ENCODE results near the gene RNGTT. TPM values are rescaled to one million over a fixed set of nuclear protein-coding genes. Genes with fewer than 3 reads are reported as not detected.
"Not testable (repeated sequence)": the region's sequence is repeated elsewhere in the genome, so short reads cannot be mapped to it uniquely, and the experiment has no call there.

RNGTT gene
- polyA plus RNA-seq, 2 donors = 3.9 to 5.2 TPM

GRCh38 chr6:88992741-88993552, 29.5 kb upstream of the RNGTT start:
- Histone ChIP-seq H3K36me3 (ENCODE audit: control insufficient read depth in 2 of 2, insufficient read depth in 2 of 2, low read length in 1 of 2) (no peaks in the 10 kb centered on the region), H3K9me3 (ENCODE audit: control insufficient read depth in 2 of 2, insufficient read depth in 1 of 2, low read depth in 1 of 2, low read length in 1 of 2) (no peaks in the 10 kb centered on the region), H3K4me3 (ENCODE audit: low read depth in 1 of 2, low read length in 2 of 2) (no peak overlapping the region), H3K4me1 (ENCODE audit: control insufficient read depth in 2 of 2, insufficient read depth in 2 of 2, low read length in 1 of 2) (no peaks in the 10 kb centered on the region), H3K27me3 (ENCODE audit: control insufficient read depth in 1 of 2, insufficient read depth in 2 of 2, low read length in 2 of 2) (no peaks in the 10 kb centered on the region), H3K27ac (ENCODE audit: low read depth in 2 of 2, low read length in 1 of 2) (no peak overlapping the region)
- 91 to 100% methylated on average over 1 of the region's 1 CpG for WGBS, 2 donors

- Histone ChIP-seq H3K27me3 (ENCODE audit: control insufficient read depth in 1 of 2, insufficient read depth in 2 of 2, low read length in 2 of 2) (no peaks in the 10 kb centered on the region), H3K9me3 (ENCODE audit: control insufficient read depth in 2 of 2, insufficient read depth in 1 of 2, low read depth in 1 of 2, low read length in 1 of 2) (no peaks in the 10 kb centered on the region), H3K4me3 (ENCODE audit: low read depth in 1 of 2, low read length in 2 of 2) (no peak overlapping the region), H3K27ac (ENCODE audit: low read depth in 2 of 2, low read length in 1 of 2) (no peak overlapping the region), H3K36me3 (ENCODE audit: control insufficient read depth in 2 of 2, insufficient read depth in 2 of 2, low read length in 1 of 2) (no peaks in the 10 kb centered on the region), H3K4me1 (ENCODE audit: control insufficient read depth in 2 of 2, insufficient read depth in 2 of 2, low read length in 1 of 2) (no peaks in the 10 kb centered on the region)
- 44 to 54% methylated on average over 1 of the region's 1 CpG for WGBS, 2 donors
These were observed 25.8 kb upstream of the RNGTT start for GRCh38 chr6:88989215-88989614.

- Histone ChIP-seq H3K9me3 (ENCODE audit: control insufficient read depth in 2 of 2, insufficient read depth in 1 of 2, low read depth in 1 of 2, low read length in 1 of 2) (no peaks in the 10 kb centered on the region), H3K27me3 (ENCODE audit: control insufficient read depth in 1 of 2, insufficient read depth in 2 of 2, low read length in 2 of 2) (no peaks in the 10 kb centered on the region), H3K4me3 (ENCODE audit: low read depth in 1 of 2, low read length in 2 of 2) (no peak overlapping the region), H3K36me3 (ENCODE audit: control insufficient read depth in 2 of 2, insufficient read depth in 2 of 2, low read length in 1 of 2) (no peaks in the 10 kb centered on the region), H3K4me1 (ENCODE audit: control insufficient read depth in 2 of 2, insufficient read depth in 2 of 2, low read length in 1 of 2) (no peaks in the 10 kb centered on the region), H3K27ac (ENCODE audit: low read depth in 2 of 2, low read length in 1 of 2) (no peak overlapping the region)
- WGBS, 2 donors = 64 to 71% methylated on average over 2 of the region's 2 CpGs
These were observed 24.5 kb upstream of the RNGTT start for GRCh38 chr6:88987922-88988321.

GRCh38 chr6:88985901-88986300, 22.5 kb upstream of the RNGTT start:
- Histone ChIP-seq H3K4me3 (ENCODE audit: low read depth in 1 of 2, low read length in 2 of 2) (no peak overlapping the region), H3K4me1 (ENCODE audit: control insufficient read depth in 2 of 2, insufficient read depth in 2 of 2, low read length in 1 of 2) (no peaks in the 10 kb centered on the region), H3K9me3 (ENCODE audit: control insufficient read depth in 2 of 2, insufficient read depth in 1 of 2, low read depth in 1 of 2, low read length in 1 of 2) (no peaks in the 10 kb centered on the region), H3K36me3 (ENCODE audit: control insufficient read depth in 2 of 2, insufficient read depth in 2 of 2, low read length in 1 of 2) (no peaks in the 10 kb centered on the region), H3K27ac (ENCODE audit: low read depth in 2 of 2, low read length in 1 of 2) (no peak overlapping the region), H3K27me3 (ENCODE audit: control insufficient read depth in 1 of 2, insufficient read depth in 2 of 2, low read length in 2 of 2) (no peaks in the 10 kb centered on the region)

- Histone ChIP-seq H3K36me3 (ENCODE audit: control insufficient read depth in 2 of 2, insufficient read depth in 2 of 2, low read length in 1 of 2) (no peaks in the 10 kb centered on the region), H3K4me1 (ENCODE audit: control insufficient read depth in 2 of 2, insufficient read depth in 2 of 2, low read length in 1 of 2) (no peaks in the 10 kb centered on the region), H3K27me3 (ENCODE audit: control insufficient read depth in 1 of 2, insufficient read depth in 2 of 2, low read length in 2 of 2) (no peaks in the 10 kb centered on the region), H3K27ac (ENCODE audit: low read depth in 2 of 2, low read length in 1 of 2) (peak overlapping the region in 1 of 2 donors; percentile 28), H3K9me3 (ENCODE audit: control insufficient read depth in 2 of 2, insufficient read depth in 1 of 2, low read depth in 1 of 2, low read length in 1 of 2) (no peaks in the 10 kb centered on the region), H3K4me3 (ENCODE audit: low read depth in 1 of 2, low read length in 2 of 2) (no peak overlapping the region)
- WGBS, 2 donors = 87 to 92% methylated on average over 5 of the region's 5 CpGs
These were observed 21.2 kb upstream of the RNGTT start for GRCh38 chr6:88984606-88985005.

GRCh38 chr6:88984152-88984551, 20.7 kb upstream of the RNGTT start:
- no peak overlapping the region for H3K27ac ChIP-seq (ENCODE audit: low read depth in 2 of 2, low read length in 1 of 2)
- H3K27me3 ChIP-seq (ENCODE audit: control insufficient read depth in 1 of 2, insufficient read depth in 2 of 2, low read length in 2 of 2) = no peaks in the 10 kb centered on the region
- no peaks in the 10 kb centered on the region for H3K9me3 ChIP-seq (ENCODE audit: control insufficient read depth in 2 of 2, insufficient read depth in 1 of 2, low read depth in 1 of 2, low read length in 1 of 2)
- no peaks in the 10 kb centered on the region for H3K36me3 ChIP-seq (ENCODE audit: control insufficient read depth in 2 of 2, insufficient read depth in 2 of 2, low read length in 1 of 2)
- no peak overlapping the region for H3K4me3 ChIP-seq (ENCODE audit: low read depth in 1 of 2, low read length in 2 of 2)
- no peaks in the 10 kb centered on the region for H3K4me1 ChIP-seq (ENCODE audit: control insufficient read depth in 2 of 2, insufficient read depth in 2 of 2, low read length in 1 of 2)

GRCh38 chr6:88983532-88983931, 20.1 kb upstream of the RNGTT start:
- H3K27me3 ChIP-seq (ENCODE audit: control insufficient read depth in 1 of 2, insufficient read depth in 2 of 2, low read length in 2 of 2) = no peaks in the 10 kb centered on the region
- no peaks in the 10 kb centered on the region for H3K4me1 ChIP-seq (ENCODE audit: control insufficient read depth in 2 of 2, insufficient read depth in 2 of 2, low read length in 1 of 2)
- no peaks in the 10 kb centered on the region for H3K36me3 ChIP-seq (ENCODE audit: control insufficient read depth in 2 of 2, insufficient read depth in 2 of 2, low read length in 1 of 2)
- H3K9me3 ChIP-seq (ENCODE audit: control insufficient read depth in 2 of 2, insufficient read depth in 1 of 2, low read depth in 1 of 2, low read length in 1 of 2) = no peaks in the 10 kb centered on the region
- no peak overlapping the region for H3K4me3 ChIP-seq (ENCODE audit: low read depth in 1 of 2, low read length in 2 of 2)
- H3K27ac ChIP-seq (ENCODE audit: low read depth in 2 of 2, low read length in 1 of 2) = no peak overlapping the region
- 45 to 57% methylated on average over 4 of the region's 4 CpGs for WGBS, 2 donors

GRCh38 chr6:88983129-88983528, 19.7 kb upstream of the RNGTT start:
- not testable (repeated sequence) for H3K4me1 ChIP-seq (ENCODE audit: control insufficient read depth in 2 of 2, insufficient read depth in 2 of 2, low read length in 1 of 2); H3K4me3 ChIP-seq (ENCODE audit: low read depth in 1 of 2, low read length in 2 of 2); H3K9me3 ChIP-seq (ENCODE audit: control insufficient read depth in 2 of 2, insufficient read depth in 1 of 2, low read depth in 1 of 2, low read length in 1 of 2); H3K36me3 ChIP-seq (ENCODE audit: control insufficient read depth in 2 of 2, insufficient read depth in 2 of 2, low read length in 1 of 2); H3K27ac ChIP-seq (ENCODE audit: low read depth in 2 of 2, low read length in 1 of 2); H3K27me3 ChIP-seq (ENCODE audit: control insufficient read depth in 1 of 2, insufficient read depth in 2 of 2, low read length in 2 of 2)
- 87 to 90% methylated on average over 2 of the region's 2 CpGs for WGBS, 2 donors

- Histone ChIP-seq H3K36me3 (ENCODE audit: control insufficient read depth in 2 of 2, insufficient read depth in 2 of 2, low read length in 1 of 2) (no peaks in the 10 kb centered on the region), H3K4me3 (ENCODE audit: low read depth in 1 of 2, low read length in 2 of 2) (no peak overlapping the region), H3K4me1 (ENCODE audit: control insufficient read depth in 2 of 2, insufficient read depth in 2 of 2, low read length in 1 of 2) (no peaks in the 10 kb centered on the region), H3K27ac (ENCODE audit: low read depth in 2 of 2, low read length in 1 of 2) (no peak overlapping the region), H3K9me3 (ENCODE audit: control insufficient read depth in 2 of 2, insufficient read depth in 1 of 2, low read depth in 1 of 2, low read length in 1 of 2) (no peaks in the 10 kb centered on the region), H3K27me3 (ENCODE audit: control insufficient read depth in 1 of 2, insufficient read depth in 2 of 2, low read length in 2 of 2) (no peaks in the 10 kb centered on the region)
- WGBS, 2 donors = 1 to 5% methylated on average over 2 of the region's 2 CpGs
These were observed 19.3 kb upstream of the RNGTT start for GRCh38 chr6:88982720-88983119.

- Histone ChIP-seq H3K4me3 (ENCODE audit: low read depth in 1 of 2, low read length in 2 of 2) (no peak overlapping the region), H3K4me1 (ENCODE audit: control insufficient read depth in 2 of 2, insufficient read depth in 2 of 2, low read length in 1 of 2) (no peaks in the 10 kb centered on the region), H3K9me3 (ENCODE audit: control insufficient read depth in 2 of 2, insufficient read depth in 1 of 2, low read depth in 1 of 2, low read length in 1 of 2) (no peaks in the 10 kb centered on the region), H3K27ac (ENCODE audit: low read depth in 2 of 2, low read length in 1 of 2) (no peak overlapping the region), H3K36me3 (ENCODE audit: control insufficient read depth in 2 of 2, insufficient read depth in 2 of 2, low read length in 1 of 2) (no peaks in the 10 kb centered on the region), H3K27me3 (ENCODE audit: control insufficient read depth in 1 of 2, insufficient read depth in 2 of 2, low read length in 2 of 2) (no peaks in the 10 kb centered on the region)
- 75 to 81% methylated on average over 3 of the region's 3 CpGs for WGBS, 2 donors
These were observed 12.0 kb upstream of the RNGTT start for GRCh38 chr6:88975369-88975768.

Data from esophagus (tissue), 2 donors.